HG03097 (cell line): Measurements from ENCODE around the gene ANKRD39.
A peak's percentile ranks its signal among the peaks of the same experiment; 100 is the strongest.

Source experiments
- ATAC-seq: cut with Tn5 transposase; IDR thresholded peaks from one replicate; pipeline ENCODE4 v1.9.1; 2021; ENCODE audit not compliant: unreplicated experiment, low FRiP score

Gene ANKRD39

DNA sequence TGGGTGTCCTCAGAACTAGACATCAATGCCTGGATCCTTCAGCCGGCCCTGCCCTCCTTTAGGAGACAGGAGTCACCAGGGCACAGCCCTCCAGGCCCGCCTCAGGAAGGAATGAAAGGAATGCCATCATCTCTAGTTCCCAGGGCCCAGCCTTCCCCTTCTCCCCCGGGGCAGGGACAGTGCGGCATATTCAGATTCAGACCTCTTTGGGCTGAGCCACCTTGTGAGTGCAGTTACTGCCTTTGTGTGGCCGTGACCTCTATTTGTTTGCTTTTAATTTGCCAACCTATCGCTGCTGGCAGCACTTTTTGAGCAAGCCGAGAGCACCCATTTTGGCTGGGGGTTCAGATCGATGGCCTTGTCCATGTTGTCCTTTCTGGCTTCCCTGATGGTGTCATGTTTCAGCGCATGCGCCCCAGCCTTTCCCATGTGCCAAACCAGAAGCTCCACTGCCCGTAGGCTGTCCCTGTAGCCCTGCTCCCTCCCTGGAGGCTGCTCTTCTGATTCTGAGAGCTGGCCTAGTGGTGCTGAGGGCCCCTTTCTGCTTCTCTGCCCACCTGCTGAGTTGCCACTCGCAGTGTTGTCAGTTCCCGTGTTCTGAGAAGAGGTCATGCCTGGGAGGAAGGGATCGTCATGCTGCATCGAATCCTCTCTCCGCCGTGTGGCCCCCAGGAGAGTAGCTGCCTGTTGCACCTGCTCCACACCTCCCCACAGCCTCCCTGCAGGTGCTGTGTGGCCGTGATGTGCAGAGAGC lies 24.9 kb downstream of the ANKRD39 start:
- ATAC-seq: no peak

DNA sequence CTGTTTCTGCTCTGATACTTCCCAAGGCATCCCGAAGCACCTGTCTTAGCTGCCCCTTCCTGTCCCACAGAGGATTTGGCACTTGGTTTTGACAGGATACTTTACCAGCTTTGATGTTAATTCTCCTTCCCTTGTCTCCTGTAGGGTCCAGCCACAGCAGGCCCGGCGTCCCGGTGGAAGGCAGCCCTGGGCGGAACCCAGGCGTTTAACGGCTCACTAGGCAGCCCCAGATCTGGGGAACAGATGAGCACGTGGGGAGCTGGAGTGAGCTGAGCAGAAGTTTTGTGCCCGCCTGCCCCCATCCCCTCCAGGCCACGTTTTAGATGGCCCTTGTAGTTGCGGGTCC lies 25.4 kb downstream of the ANKRD39 start:
- ATAC-seq: no peak

DNA sequence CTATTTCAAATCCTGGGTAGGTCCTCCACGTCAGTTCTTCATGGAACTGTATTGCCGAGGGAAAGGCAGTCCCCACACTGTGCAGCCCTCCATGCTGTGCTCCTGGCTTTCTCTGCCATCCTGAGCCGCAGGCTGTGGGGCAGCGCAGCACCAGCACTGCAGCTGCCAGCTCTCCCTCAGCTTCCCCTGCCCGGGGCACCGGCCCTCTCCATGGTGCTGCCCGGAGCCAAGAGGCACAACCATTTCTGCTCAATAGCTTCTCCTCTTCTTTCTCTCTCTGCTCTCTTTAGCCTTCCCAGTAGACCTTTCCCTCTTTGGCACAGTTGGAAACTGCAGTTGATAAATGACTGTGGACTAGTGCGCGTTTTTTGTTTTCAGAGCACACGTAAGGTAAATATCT lies 26.1 kb downstream of the ANKRD39 start:
- no peak for ATAC-seq

DNA sequence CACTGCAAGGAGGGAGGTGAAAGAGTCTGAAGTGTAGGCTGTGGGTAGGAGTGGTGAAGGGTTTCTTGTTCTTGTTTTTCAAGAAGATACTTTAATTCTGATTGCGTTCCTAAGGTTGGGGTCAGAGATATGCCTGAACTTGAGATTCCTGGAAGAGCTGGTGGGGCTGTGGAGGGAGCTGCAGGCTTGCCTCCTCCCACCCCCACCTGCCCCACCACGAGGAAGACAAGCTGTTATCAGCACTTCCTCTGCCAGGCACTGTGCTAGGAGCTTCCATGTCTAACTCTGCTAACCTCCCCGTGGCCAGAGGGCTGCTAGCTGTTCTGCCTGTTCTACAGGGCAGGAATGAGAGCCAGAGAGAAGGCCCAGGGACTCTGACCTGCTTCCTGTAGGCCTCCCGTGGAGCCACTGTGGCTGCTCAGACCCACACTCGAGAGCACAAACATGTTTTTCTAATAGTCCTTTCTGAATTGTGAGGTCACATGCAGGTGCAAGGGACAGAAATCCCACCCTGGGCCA lies 27.7 kb downstream of the ANKRD39 start:
- no peak for ATAC-seq

DNA sequence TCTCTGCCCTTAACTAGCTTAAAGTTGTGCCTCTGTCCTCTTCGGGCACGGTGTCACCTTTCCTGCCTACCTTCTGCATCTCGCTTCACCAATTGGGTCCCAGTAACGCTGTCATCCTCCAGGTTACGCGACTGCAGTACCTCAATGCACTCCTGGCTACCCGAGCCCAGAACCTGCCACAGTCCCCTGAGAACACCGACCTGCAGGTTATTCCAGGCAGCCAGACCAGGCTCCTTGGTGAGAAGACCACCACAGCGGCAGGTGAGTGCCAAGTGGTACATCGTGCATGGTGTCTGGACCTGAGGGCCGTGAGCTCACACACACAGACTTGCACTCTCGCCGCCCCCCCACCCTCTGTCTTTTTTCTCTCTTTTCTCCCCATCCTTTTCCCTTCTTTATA lies 28.9 kb downstream of the ANKRD39 start:
- ATAC-seq: no peak

DNA sequence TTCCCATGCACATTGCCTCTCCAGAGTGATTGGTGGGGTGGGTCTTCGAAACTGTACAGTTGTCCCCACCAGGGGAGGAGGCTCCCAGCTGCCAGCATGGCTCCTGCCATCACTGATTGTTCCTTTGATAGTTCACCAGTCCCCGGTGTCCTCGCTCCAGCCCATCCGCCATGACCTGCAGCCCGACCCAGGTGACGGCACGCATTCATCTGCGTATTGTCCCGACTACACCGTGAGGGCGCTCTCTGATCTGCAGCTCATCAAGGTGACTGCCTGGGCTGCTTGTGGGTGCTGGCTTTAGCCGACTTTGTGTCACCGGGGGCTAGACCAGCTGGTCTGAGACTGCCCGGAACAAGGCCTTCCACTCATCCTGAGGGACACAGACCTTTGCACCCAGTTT lies 29.4 kb downstream of the ANKRD39 start:
- no peak for ATAC-seq

DNA sequence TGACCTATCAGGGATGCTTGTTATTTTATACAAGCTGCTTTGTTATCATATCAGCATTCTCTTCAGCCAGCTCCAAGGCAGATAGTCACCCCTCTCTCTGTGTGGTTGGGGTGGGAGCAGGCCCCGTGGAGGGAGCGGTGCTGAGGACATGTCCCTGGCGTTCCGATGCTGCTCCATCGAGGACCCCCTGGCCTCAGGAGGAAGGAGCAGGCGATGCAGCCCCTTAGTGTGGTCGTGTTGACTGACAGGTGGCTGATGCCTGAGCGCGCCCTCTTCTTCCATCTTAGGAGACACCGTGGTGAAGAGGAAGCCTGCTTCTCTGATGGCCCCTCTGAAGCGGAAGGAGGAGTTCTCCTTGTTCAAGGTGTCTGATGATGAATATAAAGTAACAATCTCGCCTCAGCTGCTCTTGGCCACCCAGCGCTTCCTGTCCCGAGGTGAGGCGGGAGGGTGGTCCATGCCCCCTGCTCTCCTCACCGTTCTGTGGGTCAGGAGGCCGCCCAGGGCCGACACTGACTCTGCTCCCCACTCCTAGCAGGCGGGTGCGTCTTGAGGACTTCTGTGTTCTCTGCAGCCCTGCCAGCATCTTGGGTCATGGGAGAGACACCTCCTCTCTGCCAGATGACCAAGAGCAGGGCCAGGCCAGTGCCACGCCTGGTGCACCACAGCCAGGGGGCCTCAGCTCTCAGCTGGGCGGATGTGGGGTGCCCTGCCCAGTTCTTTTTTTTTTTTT lies 31.1 kb downstream of the ANKRD39 start:
- no peak for ATAC-seq

DNA sequence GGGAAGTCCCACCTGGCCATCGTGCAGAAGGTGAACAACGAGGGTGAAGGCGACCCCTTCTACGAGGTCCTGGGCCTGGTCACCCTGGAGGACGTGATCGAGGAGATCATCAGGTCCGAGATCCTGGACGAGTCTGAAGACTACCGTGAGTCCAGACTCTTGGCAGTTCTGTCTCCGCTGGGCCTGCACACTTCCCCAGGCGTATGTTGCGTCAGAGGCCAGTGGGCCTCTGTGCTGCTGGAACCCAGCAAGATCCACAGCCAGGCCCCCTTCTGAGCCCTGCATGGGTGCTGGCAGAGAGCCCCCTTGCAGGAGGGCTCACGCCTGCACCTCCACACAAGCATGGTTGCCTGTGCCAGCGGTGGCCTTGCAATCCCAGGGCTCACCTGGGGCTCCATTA lies 32.8 kb downstream of the ANKRD39 start:
- ATAC-seq: no peak

DNA sequence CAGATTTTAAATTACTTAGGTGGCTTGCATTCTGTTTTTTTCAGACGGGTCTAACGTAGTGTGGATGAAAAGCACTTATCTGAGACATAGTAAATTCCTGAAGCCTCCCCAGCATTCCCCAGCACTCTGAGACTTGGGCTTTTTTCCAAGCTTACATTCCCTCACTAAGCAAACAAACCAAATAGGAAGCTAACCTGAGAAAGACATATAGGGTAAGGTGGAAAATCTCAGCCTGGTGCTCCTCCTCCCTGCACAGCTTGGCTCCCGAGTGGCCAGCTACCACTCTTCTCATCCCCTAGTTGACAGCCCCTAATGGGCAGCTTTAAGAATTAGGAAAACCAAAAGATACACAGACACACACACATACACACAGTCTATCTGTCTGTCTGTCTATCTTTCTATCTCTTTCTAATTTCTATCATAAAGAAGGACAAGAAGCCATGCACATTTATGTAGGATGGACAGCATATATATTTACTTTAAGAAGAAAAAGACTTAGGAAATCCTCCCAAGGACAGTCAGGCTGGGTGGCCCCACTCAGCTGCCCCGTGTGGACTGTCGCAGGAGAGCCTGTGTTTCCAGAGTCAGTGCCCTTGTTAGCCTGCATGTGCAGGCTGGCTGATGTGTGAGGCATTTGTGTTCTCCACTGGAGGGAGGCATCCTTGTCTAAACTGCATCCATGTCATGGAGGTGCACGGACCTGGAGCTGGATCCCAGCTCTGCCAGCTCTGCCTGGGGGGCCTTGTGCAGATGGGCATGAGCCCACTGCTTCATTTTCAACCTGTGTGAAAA lies 33.5 kb downstream of the ANKRD39 start:
- no peak for ATAC-seq

DNA sequence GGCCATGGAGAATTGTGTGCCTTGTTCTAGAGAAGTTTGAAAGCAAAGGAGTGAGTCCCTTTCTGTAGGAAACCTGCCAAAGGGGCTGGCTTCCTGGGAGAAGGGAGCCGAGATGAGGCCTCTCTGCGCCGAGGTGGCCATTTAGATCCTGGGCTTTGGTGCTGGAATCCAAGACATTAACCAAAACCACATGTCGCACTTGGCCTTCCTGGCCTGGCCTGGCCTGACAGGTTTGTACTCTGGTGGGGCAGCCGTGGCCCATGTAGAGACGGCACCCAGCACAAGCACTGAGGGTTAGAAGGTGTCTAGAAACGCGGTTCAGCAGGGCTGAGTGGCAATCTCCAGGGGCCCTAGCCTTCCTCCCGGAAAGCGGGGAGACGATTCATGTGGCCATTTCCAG lies 34.6 kb downstream of the ANKRD39 start:
- ATAC-seq: no peak

DNA sequence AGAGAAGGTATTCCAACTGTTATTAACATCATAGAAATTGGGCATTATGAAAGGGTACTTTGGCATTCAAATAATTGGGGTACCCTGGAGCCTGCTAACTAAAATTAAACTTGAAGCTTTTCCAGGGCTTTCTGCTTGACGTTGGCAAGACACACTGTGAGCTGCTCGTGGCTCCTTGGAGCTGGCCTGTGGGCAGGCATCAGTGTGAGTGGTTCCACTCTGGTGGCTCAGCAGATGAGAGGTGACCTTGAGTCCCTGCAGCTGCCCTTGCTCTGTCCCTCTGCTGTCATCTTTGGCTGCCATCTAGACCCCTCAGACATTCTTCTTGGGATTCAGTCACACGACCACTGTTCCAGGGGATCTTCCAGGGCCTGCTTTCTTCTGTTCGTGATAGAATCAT lies 35.0 kb downstream of the ANKRD39 start:
- ATAC-seq: no peak

DNA sequence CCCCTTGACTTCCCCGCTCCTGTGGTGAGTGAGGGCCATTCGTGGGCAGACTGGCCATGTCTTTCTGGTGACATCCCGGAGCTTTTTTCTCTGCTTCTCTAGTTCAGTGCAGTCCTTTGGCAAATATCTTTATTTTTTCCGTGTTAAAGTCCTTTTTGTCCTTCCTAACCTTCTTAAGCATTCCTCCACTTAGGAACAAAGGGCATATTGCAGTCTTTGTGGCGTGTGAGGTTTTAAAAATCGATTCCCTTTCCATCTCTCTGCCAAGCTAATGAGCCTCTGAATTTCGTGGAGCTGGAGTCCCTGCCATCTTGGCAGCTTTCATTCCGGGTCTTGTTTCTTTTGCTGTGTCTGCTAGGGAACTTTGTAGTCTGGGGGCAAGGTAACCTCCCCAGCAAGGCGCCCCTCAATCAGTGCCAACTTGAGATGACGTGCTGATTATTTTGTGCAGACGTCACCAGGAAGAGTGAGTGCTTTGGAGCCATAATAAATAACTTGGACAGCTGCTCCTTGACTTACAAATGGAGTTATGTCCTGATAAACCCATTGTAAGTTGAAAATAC lies 36.6 kb downstream of the ANKRD39 start:
- ATAC-seq: no peak

DNA sequence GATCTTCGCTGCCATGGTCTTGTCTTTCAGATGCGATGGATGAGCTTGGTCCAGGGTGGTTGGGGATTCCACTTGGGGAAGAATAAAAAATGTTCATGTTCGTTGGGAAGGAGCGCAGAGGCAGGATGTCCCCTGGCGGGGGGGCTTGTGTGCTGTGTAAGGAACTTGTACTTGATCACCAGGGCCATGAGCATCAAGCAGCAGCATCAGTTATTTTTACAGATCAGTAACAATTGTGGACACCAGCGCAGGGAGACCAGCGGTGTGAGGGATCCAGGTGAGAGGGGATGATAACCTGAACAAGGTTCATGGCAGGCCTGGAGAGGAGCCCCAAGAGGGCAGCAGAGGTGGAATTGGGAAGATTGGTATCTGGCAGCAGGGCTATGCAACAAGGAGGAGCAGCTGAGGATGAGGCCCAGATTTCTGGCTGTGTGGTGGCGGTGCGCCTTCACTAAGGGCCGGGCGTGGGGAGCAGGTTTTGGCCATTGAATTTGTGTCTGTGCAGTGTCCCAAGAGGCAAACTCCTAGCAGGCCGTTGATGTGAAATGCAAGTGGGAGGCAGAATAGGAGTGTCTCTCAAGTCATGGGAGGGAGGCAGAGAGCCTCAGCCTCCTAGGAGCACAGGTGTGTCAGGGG lies 37.8 kb downstream of the ANKRD39 start:
- ATAC-seq: no peak

DNA sequence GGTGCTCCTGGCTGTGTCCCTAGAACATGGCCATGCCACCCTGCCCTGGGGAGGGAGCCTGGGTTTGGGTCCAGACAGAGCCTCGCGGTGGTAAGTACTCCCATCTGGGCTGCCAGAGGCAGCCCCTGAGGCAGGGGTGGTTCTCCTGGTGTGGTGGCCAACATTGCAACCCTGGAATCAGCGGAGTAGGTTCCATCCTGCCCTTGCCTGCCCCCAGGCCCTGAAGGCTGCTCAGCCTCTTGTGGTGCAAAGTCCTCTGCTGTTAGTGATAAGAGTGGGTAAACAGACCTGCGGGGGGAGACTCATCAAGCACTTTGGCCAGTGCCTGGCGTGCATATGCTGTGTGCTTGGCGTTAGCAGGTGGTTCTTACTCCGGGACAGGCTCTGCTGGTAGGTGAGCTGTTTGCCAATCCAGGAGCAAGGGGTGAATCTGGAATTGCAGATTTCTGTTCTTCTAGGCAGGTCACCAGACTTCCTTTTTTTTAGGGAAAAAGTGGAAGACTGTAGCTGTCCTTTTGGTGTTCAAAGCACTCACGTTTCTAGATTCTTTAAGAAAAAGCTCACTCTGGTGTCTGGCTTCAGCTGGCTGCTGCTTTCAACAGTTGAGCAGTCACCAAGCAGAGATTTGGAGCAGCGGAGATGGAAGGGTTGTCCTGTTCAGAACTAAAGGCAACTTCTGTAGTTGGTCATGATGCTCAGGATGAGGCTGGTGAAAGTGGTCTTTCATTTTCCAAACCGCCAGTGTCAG lies 38.5 kb downstream of the ANKRD39 start:
- ATAC-seq: no peak

DNA sequence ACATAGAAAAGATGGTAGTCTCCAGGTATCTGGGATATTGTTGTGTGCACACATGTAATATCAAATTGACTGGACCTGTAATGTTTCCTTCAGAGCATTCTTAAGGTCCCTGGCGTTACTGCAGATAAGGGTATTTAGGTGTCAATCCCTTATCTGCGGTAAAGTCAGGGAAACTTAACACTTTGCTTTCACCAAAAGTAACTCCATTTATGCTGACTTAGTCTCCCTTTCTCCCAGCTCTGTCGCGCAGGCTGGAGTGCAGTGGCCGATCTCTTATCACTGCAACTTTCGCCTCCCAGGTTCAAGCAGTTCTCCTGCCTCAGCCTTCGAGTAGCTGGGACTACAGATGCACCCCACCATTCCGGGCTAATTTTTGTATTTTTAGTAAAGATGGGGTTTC lies 39.9 kb downstream of the ANKRD39 start:
- no peak for ATAC-seq

DNA sequence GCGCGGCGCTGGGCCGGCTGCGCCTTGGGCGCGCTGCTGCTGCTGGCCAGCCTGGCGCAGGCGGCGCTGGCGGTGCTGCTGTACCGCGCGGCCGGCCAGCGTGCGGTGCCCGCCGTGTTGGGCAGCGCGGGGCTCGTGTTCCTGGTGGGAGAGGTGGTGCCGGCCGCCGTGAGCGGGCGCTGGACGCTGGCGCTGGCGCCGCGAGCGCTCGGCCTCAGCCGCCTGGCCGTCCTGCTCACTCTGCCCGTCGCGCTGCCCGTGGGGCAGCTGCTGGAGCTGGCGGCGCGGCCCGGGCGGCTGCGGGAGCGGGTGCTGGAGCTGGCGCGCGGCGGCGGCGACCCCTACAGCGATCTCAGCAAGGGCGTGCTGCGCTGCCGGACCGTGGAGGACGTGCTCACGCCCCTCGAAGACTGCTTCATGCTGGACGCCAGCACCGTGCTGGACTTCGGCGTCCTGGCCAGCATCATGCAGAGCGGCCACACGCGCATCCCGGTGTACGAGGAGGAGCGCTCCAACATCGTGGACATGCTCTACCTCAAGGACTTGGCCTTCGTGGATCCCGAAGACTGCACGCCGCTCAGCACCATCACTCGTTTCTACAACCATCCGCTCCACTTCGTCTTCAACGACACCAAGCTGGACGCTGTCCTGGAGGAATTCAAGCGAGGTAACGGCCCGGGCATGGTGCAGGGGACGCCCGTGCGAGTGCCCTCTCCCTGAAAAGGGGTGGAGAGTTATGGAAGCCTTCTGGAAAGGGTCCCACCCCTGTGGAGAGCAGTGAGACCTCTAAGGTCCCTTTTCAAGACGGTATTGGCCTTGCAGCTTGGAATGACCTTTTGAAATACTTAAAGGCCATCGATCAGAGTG lies 40.7 kb downstream of the ANKRD39 start:
- ATAC-seq: peak; percentile 30

DNA sequence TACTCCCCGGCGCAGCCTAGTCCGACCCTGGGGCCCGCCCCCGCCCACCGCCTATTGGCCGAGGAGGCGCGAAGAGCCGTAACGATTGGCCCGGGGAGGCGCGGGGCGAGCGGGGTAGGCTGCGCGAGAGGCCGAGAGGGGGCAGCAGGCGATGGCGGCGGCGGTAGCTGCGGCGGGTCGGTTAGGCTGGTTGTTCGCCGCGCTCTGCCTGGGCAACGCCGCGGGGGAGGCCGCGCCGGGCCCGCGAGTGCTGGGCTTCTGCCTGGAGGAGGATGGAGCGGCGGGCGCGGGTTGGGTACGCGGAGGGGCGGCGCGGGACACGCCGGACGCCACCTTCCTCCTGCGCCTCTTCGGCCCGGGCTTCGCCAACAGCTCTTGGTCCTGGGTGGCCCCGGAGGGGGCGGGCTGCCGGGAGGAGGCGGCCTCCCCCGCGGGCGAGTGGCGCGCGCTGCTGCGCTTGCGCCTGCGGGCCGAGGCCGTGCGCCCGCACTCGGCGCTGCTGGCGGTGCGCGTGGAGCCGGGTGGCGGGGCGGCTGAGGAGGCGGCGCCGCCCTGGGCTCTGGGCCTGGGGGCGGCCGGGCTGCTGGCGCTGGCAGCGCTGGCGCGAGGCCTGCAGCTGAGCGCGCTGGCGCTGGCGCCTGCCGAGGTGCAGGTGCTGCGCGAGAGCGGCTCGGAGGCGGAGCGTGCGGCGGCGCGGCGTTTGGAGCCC lies 41.5 kb downstream of the ANKRD39 start, which contains the start of gene CNNM3:
Gene CNNM3 (plus strand): TSS at position 142 of the 709 bp plus-strand sequence. CDS start 10 bp downstream, at position 152.
- peak; percentile 74 for ATAC-seq
